GM21737 (cell line): ENCODE results near the gene C22orf15.
"Not testable (repeated sequence)": the region's sequence is repeated elsewhere in the genome, so short reads cannot be mapped to it uniquely, and the experiment has no call there.

ENCODE experiments used
- ATAC-seq: cut with Tn5 transposase; IDR thresholded peaks from one replicate; pipeline ENCODE4 v1.9.1; 2021; ENCODE audit warnings: mild to moderate bottlenecking, moderate library complexity; ENCODE audit not compliant: unreplicated experiment

C22orf15 gene

DNA sequence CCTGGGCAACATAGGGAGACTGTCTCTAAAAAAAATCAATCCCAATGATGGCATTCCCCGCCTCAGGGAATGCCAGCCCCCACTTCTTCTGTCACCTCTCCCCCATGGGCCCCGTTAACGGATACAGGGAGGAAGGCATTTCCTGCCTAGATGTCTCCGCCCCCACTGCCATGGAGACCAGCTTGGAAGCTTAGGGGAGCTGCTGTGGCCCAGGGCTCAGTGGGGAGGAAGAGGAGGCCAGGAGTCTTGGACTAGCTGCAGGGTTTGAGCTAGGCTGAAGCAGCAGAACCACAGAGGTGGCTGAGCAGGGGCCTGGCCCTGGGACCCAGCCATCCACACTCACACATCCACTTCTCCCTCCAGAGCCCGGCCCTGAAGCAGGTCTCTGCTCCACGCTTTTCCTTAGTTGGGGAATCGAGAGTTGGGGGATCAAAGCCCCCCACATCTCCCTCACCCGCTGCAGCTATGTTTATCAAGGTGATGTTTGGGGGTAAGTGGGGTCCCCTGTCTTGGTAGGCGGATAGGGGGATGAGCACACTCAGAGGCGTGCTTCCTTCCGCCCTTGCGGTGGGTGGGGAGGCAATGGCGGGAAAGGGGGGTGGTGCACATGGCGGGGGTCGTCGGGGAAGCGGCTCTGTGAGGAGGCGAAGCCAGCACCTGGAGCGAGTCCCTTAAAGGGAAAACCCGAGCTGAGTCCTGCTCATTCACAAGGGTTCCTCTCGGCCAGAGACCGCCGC, at the start of gene C22orf15:
Gene C22orf15 (plus strand): TSS at position 149 of the 737 bp plus-strand sequence. CDS start 317 bp downstream, at position 466.
- ATAC-seq, result no peak

GRCh38 chr22:23713696-23714595, 48.8 kb upstream of the C22orf15 start:
- no peak for ATAC-seq

- no peak for ATAC-seq
Measured at GRCh38 chr22:23714596-23715578, 47.9 kb upstream of the C22orf15 start.

GRCh38 chr22:23715806-23716375, 46.9 kb upstream of the C22orf15 start:
- no peak for ATAC-seq

- no peak for ATAC-seq
Measured at GRCh38 chr22:23716811-23717801, 45.7 kb upstream of the C22orf15 start.

DNA sequence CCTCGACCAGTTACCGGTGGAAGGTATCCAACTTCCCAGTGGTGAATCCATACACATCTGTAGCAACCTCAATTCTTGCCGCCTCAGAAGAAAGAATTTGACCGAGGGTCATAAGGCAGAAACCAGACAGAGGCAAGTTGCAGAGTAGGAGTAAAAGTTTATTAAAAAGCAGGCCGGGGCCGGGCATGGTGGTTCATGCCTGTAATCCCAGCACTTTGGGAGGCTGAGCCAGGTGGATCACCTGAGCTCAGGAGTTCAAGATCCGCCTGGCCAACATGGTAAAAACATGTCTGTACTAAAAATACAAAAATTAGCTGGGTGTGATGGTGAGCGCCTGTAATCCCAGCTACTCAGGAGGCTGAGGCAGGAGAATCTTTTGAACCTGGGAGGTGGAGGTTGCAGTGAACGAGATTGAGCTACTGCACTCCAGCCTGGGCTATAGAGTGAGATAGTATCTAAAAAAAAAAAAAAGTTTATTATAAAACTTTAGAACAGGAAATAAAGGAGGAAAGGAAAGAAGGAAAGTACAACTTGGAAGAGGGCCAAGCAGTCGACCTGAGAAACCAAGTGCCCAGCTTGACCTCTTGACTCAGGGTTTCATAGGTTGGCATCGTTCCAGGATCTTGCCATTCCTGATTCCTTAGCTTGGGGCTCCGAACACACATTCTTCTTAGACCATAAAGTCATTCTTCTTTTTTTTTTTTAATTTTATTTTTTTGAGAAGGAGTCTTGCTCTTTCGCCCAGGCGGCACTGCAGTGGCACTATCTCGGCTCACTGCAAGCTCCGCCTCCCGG, 44.2 kb upstream of the C22orf15 start:
- ATAC-seq, result no peak

GRCh38 chr22:23720855-23721254, 41.9 kb upstream of the C22orf15 start:
- ATAC-seq, result no peak

DNA sequence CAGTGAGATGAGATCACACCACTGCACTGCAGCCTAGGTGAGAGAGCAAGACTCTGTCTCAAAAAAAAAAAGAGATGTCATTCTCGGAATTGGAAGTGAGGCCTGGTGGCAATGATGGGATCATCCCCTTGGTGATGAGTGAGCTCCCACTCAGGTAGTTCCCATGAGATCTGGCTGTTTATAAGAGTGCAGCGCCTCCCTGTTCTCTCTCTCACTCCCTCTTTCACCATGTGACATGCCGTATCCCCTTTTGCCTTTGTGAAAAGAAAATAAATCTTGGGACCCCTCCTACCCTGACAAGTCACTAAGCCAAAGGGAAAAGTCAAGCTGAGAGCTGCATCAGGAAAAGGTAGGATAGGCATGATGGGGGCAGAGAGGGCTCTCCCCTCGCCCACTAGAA, 40.6 kb upstream of the C22orf15 start:
- ATAC-seq, result no peak

GRCh38 chr22:23722724-23723123, 40.1 kb upstream of the C22orf15 start:
- ATAC-seq, result no peak

DNA sequence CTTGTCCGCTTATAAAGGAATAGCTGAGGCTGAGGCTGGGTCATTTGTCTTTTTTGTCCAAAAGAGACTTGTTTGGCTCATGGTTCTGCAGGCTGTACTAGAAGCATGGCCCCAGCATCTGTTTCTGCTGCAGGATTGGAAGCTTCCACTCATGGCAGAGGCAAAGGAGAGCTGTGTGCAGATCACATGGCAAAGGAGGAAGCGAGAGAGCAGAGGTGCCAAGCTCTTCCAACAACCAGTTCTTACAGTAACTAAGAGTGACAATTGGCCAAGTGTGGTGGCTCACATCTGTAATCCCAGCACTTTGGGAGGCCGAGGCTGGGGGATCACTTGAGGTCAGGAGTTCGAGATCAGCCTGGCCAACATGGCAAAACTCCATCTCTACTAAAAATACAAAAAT, 34.7 kb upstream of the C22orf15 start:
- ATAC-seq, result not testable (repeated sequence)

DNA sequence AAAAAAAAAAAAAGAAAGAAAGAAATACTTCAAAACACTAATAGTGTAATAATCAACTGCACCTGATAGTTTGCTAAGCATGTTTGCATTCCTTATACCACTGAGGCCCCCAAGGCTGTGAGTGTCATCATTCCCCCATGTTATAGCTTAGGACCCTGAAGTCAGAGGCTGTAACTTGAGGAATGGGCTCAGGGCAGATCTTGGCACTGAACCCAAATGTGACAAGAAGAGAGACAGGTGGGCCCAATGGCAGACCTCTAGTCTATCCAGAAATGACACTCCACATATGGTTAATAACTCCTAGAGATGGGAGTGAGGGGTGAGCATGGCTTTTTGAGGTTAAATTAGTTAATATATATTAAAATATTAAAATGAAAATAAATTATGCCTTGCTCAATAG, 25.1 kb upstream of the C22orf15 start:
- ATAC-seq, result no peak

DNA sequence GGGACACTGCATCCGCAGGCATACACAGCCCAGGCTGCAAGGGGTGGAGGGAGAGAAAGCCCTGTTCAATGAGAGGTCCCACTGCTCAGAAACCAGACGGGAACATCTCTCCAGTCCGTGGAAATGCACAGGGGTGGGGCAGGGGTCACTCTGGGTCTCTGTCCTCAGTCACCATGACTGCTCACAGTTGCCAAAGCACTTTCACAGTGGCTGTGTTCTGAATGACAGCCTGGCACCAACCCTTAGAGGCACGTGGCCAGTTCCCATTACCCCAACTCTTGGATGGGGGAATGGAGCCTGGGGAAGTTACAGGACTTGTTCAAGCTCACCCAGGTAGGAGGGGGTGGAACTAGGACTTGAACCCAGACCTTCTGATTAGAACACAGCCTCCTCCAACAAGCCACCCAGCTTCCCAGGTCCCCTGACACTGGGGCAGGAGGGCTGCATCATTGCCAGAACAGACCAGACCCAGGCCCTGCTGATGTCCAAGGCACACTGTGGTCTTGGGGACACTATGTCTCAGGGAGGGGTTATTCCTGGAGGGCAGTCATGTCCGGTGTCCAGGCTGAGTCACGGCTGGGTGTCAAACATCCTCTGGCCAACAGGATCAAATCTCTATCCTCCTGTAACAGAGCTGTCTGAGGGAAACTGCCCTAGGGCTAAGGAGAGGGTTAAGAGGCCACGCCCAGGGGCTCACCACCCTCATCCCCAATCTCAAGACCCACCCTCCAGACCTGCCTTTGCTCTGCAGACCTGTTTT, 20.1 kb upstream of the C22orf15 start:
- no peak for ATAC-seq

- ATAC-seq, result no peak
Measured at GRCh38 chr22:23743303-23743705, 19.5 kb upstream of the C22orf15 start.

- ATAC-seq, result no peak
Measured at GRCh38 chr22:23744001-23744400, 18.8 kb upstream of the C22orf15 start.

DNA sequence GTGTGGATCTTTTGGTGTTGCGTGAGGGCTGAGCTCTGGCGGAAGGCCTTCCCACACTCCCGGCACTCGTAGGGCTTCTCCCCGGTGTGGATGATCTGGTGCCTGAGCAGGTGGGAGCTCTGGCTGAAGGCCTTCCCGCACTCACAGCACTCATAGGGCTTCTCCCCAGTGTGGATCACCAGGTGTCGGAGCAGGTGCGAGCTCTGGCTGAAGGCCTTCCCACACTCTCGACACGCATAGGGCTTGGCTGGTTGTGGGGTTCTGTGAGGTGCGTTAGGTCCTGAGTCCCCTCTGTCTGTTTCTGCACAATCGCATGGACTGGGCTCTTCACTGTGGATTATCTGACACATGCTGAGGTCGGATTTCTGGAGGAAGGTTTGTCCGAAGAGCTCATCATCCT, 18.3 kb upstream of the C22orf15 start:
- ATAC-seq, result no peak

DNA sequence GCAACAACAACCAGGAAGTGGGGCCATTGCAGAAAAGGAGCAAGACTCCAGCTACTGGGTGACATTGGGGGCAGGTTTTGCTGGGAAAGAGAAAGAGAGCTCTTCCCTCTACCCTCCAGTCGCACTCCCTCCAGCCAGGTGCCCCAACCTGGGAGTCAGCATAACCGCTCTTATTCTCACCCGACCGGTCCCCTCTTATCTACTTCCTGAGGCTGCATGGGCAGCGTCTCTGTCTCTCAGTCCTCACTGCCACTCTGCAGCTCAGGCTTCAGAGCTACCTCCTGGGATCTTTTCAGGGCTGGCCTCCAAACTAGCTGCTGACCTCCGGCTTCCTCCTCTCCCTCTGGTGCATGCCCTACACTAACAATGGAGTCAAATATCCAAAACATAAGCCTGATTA, 17.0 kb upstream of the C22orf15 start:
- ATAC-seq, result no peak

DNA sequence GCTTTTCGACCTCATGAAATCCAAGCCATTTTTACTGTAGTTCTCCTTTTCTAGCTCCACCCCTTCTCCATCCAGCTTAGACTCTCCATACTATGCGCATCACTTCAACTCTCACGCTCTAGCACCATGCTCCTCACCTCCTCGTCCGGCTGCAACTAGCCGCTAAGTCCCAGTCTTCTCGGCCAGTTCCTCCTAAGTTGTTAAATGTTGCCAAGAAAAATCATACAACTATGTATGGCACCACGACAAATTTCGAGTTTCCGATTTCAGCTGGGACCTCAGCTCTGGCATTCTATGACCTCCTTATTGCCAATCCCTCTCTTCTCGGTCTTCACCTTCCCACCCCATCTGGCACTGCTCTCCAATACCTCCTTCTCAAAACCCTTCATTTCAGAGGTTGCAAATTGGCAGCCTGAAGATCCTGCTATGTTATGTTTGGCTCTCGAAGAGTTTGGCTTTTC, 12.9 kb upstream of the C22orf15 start:
- no peak for ATAC-seq

- ATAC-seq, result no peak
Measured at GRCh38 chr22:23750367-23750713, 12.4 kb upstream of the C22orf15 start.
